ENCODE measurements around the gene NAGA. TPM values are rescaled to one million over a fixed set of nuclear protein-coding genes. Genes with fewer than 3 reads are reported as not detected.
A peak's percentile ranks its signal among the peaks of the same experiment; 100 is the strongest.
"Not testable (repeated sequence)": the region's sequence is repeated elsewhere in the genome, so short reads cannot be mapped to it uniquely, and the experiment has no call there.

The NAGA gene
- total RNA-seq, 1 experiment from 2014 or later, result 18.2 TPM

- no peak for DNase-seq (ENCODE audit: low read depth)
Measured at GRCh38 chr22:42074846-42075676, 4.4 kb upstream of the NAGA start.

- DNase-seq (ENCODE audit: low read depth), result peak; percentile 64
Measured at GRCh38 chr22:42074132-42074811, 3.7 kb upstream of the NAGA start, which contains the start of gene PHETA2. Gene PHETA2 (plus strand): TSS chr22:42074248. CDS start chr22:42077294, 3,046 bp downstream.

GRCh38 chr22:42073621-42074041 is 3.0 kb upstream of the NAGA start:
- no peak for DNase-seq (ENCODE audit: low read depth)

- DNase-seq (ENCODE audit: low read depth), result no peak
Measured at GRCh38 chr22:42072606-42073330, 2.2 kb upstream of the NAGA start.

DNA sequence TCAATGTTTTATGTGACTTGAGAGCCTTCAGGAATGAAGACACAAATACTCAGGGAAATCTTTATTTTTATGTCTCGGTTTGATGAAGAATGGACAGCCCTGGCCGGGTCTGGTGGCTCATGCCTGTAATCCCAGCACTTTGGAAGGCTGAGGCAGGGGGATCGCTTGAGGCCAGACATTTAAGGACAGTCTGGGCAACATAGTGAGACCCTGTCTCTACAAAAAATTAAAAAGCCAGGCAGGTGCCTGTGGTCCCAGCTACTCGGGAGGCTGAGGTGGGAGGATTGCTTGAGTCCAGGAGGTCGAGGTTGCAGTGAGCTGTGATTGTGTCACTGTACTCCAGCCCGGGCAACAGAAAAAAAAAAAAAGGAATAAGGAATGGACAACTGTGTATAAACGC is 896 bp upstream of the NAGA start:
- DNase-seq (ENCODE audit: low read depth), result not testable (repeated sequence)

DNA sequence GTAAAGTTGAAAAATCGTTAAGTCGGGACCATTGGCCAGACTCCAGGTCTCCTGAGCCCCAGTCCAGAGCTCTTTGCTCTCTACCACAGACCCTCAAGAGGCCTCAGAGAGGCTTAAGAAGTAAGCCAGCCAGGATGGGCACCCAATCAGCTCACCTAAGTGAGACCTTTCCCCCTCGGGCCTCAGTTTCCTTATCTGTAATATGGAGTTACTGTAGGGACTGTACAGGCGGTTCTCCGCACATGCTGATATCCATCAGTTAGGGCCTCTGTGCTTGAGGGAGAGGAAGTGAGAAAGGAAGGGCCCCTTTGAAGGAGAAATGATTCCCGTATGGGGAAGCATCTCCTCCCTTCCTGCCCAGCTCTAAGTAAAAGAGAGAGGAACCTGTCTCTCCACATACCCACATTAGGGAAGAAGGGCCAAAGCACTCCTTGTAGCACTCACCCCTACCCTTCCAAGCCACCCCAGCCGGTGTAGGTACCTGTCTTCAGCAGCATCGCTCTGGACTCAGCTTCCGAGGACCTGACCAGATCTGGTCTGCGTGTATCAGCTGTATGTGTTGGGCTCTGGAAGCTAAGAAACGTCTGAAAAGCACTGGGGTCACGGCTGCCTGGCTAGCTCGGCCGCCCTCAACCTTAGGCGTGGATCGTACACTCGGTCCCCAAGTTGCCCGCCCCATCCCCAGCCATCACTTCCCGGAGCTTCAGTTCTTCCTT is 653 bp downstream of the NAGA start:
- DNase-seq (ENCODE audit: low read depth), result no peak

DNA sequence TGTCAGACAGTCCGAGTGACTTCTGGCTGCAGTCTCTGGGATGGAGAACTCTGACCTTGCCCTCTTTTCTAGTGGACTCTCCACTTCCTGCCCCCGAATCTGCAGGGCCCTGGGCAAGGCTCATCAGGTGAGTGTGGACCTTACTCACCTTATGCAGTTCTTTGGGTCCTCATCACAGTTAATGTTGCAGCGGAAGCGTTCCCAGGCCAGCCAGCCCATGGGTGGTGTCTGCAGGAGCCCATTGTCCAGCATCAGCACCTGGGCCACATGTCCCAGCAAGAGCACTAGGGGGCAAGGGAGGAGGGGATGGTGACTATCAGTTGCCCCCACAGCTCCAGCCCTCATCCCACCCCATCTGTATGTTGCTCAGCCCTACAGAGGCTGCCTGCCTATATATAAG is 2.3 kb downstream of the NAGA start:
- DNase-seq (ENCODE audit: low read depth), result no peak

DNA sequence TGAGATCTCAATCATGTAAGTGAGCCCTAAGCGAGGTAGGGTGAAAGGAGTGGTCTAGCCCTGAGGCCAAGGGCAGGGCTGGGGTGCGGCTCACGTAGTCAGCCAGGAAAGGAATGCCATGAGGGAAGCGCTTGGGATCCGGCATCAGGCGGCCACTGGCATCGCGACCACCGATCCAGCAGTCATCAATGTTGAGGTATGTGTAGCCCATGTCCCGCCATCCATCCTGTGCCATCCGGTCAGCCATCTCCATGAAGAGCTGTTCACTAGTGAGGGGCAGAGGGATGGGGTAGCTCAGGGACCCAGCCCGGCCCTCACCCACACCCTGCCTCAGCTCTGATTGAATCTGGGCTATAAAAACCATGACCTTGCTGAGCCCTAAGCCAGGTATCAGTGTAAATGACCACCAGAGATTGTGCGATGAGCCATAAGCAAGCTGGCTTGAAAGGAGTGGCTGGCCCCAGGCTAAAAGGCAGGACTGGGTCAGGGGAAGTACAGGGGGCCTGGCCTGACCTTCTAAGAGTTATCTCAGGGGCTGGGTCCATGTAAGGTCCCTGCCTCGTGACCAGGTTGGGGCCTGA is 2.9 kb downstream of the NAGA start:
- no peak for DNase-seq (ENCODE audit: low read depth)

GRCh38 chr22:42066937-42067336 is 3.7 kb downstream of the NAGA start:
- DNase-seq (ENCODE audit: low read depth), result no peak

- DNase-seq (ENCODE audit: low read depth), result no peak
Measured at GRCh38 chr22:42066126-42066761, 4.4 kb downstream of the NAGA start.

DNA sequence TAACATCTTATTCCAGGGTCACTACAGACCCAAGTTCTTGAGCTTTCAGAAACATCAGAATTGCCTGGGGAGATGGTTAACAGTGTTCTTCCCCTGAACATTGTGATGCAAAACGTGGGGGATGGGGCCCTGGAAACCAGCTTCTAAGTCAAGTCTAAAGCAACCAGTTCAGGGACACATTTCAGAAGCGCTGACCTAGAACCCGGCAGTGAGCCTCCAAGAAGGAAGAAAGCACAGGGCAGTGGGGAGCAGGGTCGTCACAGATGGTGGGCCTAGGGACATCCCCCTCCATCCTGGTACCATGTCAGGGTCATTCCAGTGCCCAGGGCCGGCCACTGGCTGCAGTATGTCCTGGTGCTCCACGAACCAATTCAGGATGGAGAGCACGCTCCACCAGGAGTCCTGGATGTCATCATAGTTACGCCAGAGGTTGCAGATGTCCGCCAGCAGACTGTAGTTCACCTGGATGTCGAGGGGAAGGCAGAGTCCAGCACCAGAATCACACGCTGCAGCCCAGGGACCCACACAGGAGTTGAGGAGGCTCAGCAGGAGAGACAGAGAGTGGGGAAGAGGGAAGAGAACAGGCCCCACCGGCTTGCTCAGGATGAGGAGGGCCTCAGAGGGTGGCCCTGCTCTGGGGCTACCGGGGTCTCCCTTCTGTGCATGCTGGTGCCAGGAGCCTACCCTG is 5.0 kb downstream of the NAGA start:
- DNase-seq (ENCODE audit: low read depth), result no peak

DNA sequence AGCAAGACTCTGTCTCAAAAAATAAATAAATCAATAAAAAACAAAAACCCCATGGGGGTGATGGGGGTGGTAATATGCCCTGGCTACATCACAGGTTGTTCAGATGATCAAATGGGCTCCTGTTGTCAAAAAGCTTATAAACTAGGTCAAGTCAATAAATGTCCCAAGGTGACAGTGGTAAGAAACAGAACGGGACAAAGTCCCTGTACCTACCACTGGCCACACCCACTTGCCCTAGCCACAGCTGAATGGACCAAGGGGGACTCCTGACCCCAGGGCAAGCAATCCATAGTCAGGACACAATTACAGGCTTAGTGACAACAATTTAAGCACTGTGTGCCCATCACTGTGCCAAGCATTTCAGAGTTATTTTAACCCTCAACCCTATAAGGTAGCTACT is 6.0 kb downstream of the NAGA start:
- DNase-seq (ENCODE audit: low read depth), result no peak

GRCh38 chr22:42062506-42063170 is 8.0 kb downstream of the NAGA start:
- DNase-seq (ENCODE audit: low read depth), result no peak

DNA sequence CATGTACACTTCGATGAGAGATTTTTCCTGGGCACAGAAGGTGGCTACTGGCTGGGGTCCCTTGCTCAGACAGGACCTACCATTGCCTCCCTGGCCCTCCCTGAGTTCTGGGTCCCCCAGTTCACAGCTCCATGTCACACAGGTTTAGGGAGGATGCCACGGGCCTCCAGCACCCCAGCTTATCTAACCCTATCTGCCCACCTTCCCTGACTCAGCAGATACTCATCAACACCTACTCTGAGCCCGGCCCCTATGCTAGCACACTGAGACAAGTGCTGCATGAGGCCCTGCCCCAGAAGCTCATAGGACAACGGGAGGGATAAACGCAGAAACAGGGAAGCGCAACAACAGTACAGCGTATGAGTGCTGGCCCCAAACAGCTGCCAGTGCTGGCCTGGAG is 9.6 kb downstream of the NAGA start:
- DNase-seq (ENCODE audit: low read depth), result no peak

- no peak for DNase-seq (ENCODE audit: low read depth)
Measured at GRCh38 chr22:42060489-42060888, 10.1 kb downstream of the NAGA start.

- DNase-seq (ENCODE audit: low read depth), result no peak
Measured at GRCh38 chr22:42056757-42057511, 13.7 kb downstream of the NAGA start.

- no peak for DNase-seq (ENCODE audit: low read depth)
Measured at GRCh38 chr22:42052765-42053164, 17.8 kb downstream of the NAGA start.

DNA sequence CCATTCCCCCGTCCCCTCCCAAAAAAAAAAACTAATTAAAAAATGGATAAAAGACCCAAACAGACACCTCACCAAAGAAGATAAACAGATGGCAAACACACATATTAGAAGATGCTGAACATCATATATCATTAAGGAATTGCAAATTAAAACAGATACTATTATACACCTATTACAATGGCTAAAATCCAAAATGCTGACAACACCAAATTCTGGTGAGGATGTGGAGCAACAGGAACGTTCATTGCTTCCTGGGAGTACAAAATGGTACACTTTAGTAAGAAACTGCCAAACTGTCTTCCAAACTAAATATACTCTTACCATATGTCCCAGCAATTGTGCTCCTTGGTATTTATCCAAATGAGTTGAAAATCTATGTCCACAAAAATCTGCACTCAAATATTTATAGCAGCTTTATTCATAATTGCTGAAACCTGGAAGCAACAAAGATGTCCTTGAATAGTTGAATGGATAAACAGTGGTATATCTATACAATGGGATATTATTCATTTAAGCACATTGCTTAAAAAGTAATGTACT is 19.9 kb downstream of the NAGA start:
- no peak for DNase-seq (ENCODE audit: low read depth)

DNA sequence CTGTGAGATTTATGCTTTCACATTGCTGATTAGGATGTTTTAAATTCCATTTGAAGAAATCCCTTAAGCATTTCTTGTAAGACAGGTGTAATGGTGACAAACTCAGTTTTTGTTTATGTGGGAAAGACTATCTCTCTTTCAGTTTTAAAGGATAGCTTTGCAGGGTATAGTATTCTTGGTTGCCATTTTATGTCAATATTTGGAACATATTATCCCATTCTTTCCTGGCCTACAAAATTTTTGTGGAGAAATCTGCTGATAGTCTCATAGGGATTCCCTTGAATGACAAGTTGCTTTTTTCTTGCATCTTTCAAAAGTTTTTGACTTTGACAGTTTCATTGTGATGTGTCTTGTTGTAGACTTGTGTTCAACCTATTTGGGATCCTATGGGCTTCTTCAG is 28.8 kb downstream of the NAGA start:
- DNase-seq (ENCODE audit: low read depth), result no peak

Measured in Daoy (cell line).